HEK293 (cell line): ENCODE data around the gene RRAGC.
A peak's percentile ranks its signal among the peaks of the same experiment; 100 is the strongest.

Experiments used
- BCL11A ChIP-seq: fragments of 450-650 bp; formaldehyde crosslinking; IDR thresholded peaks from 2 replicates; pipeline ENCODE4 v1.5.1; 2016; ENCODE audit warnings: low read depth, missing biosample characterization, missing genetic modification characterization
- GLIS1 ChIP-seq: fragments of 450-650 bp; formaldehyde crosslinking; IDR thresholded peaks from 2 replicates; pipeline ENCODE4 v1.5.1; 2016; ENCODE audit warnings: missing biosample characterization, missing genetic modification characterization
- HOXD13 ChIP-seq: sonication (generic); formaldehyde crosslinking; IDR thresholded peaks from 2 replicates; pipeline ENCODE4 v1.8.0; 2022; ENCODE audit warnings: missing genetic modification reagents, borderline replicate concordance
- KLF10 ChIP-seq: fragments of 450-650 bp; IDR thresholded peaks from 2 replicates; pipeline ENCODE4 v1.5.1; 2018; ENCODE audit warnings: missing biosample characterization, mild to moderate bottlenecking, missing genetic modification characterization
- KLF9 ChIP-seq: fragments of 450-650 bp; formaldehyde crosslinking; IDR thresholded peaks from 2 replicates; pipeline ENCODE4 v1.5.1; 2016; ENCODE audit warnings: missing biosample characterization, missing genetic modification characterization, low read depth
- SCRT1 ChIP-seq: fragments of 450-650 bp; formaldehyde crosslinking; IDR thresholded peaks from 2 replicates; pipeline ENCODE4 v1.5.1; 2016; ENCODE audit warnings: missing biosample characterization, missing genetic modification characterization, borderline replicate concordance
- SETDB1 ChIP-seq: IDR thresholded peaks from one replicate; pipeline ENCODE4 v1.6.1; 2017; ENCODE audit warnings: mild to moderate bottlenecking, low read length, moderate library complexity, mixed read lengths; ENCODE audit not compliant: insufficient read length
- ZBTB8A ChIP-seq: fragments of 450-650 bp; formaldehyde crosslinking; IDR thresholded peaks from 2 replicates; pipeline ENCODE4 v1.5.1; 2016; ENCODE audit warnings: missing biosample characterization, missing genetic modification characterization
- ZFHX2 ChIP-seq: fragments of 450-650 bp; formaldehyde crosslinking; conservative IDR thresholded peaks from 2 replicates; pipeline ENCODE4 v1.5.1; 2016; ENCODE audit warnings: missing biosample characterization, missing genetic modification characterization
- ZNF121 ChIP-seq: fragments of 450-650 bp; formaldehyde crosslinking; IDR thresholded peaks from 2 replicates; pipeline ENCODE4 v1.5.1; 2016; ENCODE audit warnings: missing biosample characterization, missing genetic modification characterization
- ZNF248 ChIP-seq: fragments of 450-650 bp; formaldehyde crosslinking; IDR thresholded peaks from 2 replicates; pipeline ENCODE4 v1.5.1; 2017; ENCODE audit warnings: missing biosample characterization, missing genetic modification characterization
- ZNF514 ChIP-seq: fragments of 450-650 bp; formaldehyde crosslinking; IDR thresholded peaks from 2 replicates; pipeline ENCODE4 v1.5.1; 2016; ENCODE audit warnings: missing biosample characterization, missing genetic modification characterization
- ZNF530 ChIP-seq: fragments of 450-650 bp; formaldehyde crosslinking; IDR thresholded peaks from 2 replicates; pipeline ENCODE4 v1.5.1; 2016; ENCODE audit warnings: low read depth, missing biosample characterization, missing genetic modification characterization
- ZNF549 ChIP-seq: fragments of 450-650 bp; IDR thresholded peaks from 2 replicates; pipeline ENCODE4 v1.5.1; 2018; ENCODE audit warnings: missing biosample characterization, missing genetic modification characterization, mild to moderate bottlenecking, inconsistent platforms, moderate library complexity
- ZNF561 ChIP-seq: fragments of 450-650 bp; IDR thresholded peaks from 2 replicates; pipeline ENCODE4 v1.5.1; 2018; ENCODE audit warnings: missing biosample characterization, missing genetic modification characterization, borderline replicate concordance
- ZNF571 ChIP-seq: fragments of 450-650 bp; formaldehyde crosslinking; IDR thresholded peaks from 2 replicates; pipeline ENCODE4 v1.5.0; 2017; ENCODE audit warnings: missing biosample characterization, missing genetic modification characterization
- ZNF792 ChIP-seq: fragments of 450-650 bp; formaldehyde crosslinking; IDR thresholded peaks from 2 replicates; pipeline ENCODE4 v1.5.1; 2016; ENCODE audit warnings: missing biosample characterization, missing genetic modification characterization
- ZSCAN30 ChIP-seq: fragments of 450-650 bp; IDR thresholded peaks from 2 replicates; pipeline ENCODE4 v1.5.1; 2018; ENCODE audit warnings: missing biosample characterization, mild to moderate bottlenecking, missing genetic modification characterization, moderate library complexity
- ZXDB ChIP-seq: fragments of 450-650 bp; formaldehyde crosslinking; IDR thresholded peaks from 2 replicates; pipeline ENCODE4 v1.5.1; 2016; ENCODE audit warnings: missing biosample characterization, missing genetic modification characterization
- TF ChIP-seq, protein P1 (sequence below): fragments of 450-650 bp; IDR thresholded peaks from 2 replicates; pipeline ENCODE4 v1.5.1; 2018; ENCODE audit warnings: missing biosample characterization, missing genetic modification characterization
- TF ChIP-seq, protein P2 (sequence below): fragments of 450-650 bp; formaldehyde crosslinking; IDR thresholded peaks from 2 replicates; pipeline ENCODE4 v1.5.1; 2016; ENCODE audit warnings: missing biosample characterization, missing genetic modification characterization
- TF ChIP-seq, protein P3 (sequence below): fragments of 450-650 bp; formaldehyde crosslinking; IDR thresholded peaks from 2 replicates; pipeline ENCODE4 v1.5.1; 2016; ENCODE audit warnings: missing biosample characterization, missing genetic modification characterization
- TF ChIP-seq, protein P4 (sequence below): fragments of 450-650 bp; formaldehyde crosslinking; IDR thresholded peaks from 2 replicates; pipeline ENCODE4; 2016; ENCODE audit warnings: missing biosample characterization, missing genetic modification characterization
- TF ChIP-seq, protein P5 (sequence below): fragments of 450-650 bp; formaldehyde crosslinking; IDR thresholded peaks from 2 replicates; pipeline ENCODE4 v1.5.1; 2017; ENCODE audit warnings: missing biosample characterization, missing genetic modification characterization
- TF ChIP-seq, protein P6 (sequence below): fragments of 450-650 bp; formaldehyde crosslinking; optimal IDR thresholded peaks from 2 replicates; pipeline ENCODE3; 2016; ENCODE audit warnings: missing biosample characterization, mild to moderate bottlenecking, missing genetic modification characterization
- TF ChIP-seq, protein P7 (sequence below): fragments of 450-650 bp; formaldehyde crosslinking; IDR thresholded peaks from 2 replicates; pipeline ENCODE4 v1.5.1; 2016; ENCODE audit warnings: missing biosample characterization, missing genetic modification characterization, low read depth

RRAGC gene

DNA sequence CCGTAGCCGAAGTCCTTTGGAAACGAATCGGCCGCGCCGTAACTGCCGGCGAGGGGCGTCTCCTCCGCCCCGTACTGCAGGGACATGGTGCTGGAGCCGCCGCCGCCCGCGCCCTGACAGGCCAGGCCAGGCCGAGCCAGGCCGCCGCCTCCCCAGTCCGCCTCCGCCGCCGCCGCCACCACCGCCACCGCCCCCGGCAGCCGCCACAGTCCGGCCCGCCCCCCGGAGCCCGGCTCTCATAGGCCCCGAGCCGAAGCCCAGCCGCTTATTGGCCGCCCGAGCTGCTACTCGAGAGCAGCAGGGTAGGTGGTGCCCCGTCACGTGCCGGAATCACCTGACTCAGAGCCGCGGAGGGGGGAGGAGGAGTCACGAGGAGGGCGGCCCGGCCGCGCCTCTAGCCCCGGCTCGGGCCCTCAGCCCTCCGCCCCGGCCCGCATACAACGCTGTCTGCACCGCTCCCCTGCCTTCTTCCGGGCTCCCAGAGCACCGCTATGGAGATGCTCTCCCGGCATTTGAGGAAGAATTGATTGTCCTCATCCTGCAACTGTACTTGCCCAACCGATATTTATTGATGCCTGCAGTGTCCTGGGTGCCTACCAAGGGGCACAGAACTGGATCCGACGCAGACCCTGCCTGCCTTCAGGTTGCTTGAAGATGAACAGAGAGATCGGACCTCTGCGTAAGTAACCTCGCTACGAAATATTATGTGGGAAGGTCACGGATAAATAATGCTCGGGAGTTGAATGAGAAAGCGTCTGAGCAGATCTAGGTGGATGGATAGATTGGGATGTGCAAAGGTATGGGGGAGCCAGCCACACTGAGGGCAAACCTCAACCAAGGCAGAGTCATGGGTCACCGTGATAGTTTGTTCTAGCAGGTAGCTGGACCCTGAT lies at the start of gene RRAGC (continued):
- TF ChIP-seq, protein P1, sequence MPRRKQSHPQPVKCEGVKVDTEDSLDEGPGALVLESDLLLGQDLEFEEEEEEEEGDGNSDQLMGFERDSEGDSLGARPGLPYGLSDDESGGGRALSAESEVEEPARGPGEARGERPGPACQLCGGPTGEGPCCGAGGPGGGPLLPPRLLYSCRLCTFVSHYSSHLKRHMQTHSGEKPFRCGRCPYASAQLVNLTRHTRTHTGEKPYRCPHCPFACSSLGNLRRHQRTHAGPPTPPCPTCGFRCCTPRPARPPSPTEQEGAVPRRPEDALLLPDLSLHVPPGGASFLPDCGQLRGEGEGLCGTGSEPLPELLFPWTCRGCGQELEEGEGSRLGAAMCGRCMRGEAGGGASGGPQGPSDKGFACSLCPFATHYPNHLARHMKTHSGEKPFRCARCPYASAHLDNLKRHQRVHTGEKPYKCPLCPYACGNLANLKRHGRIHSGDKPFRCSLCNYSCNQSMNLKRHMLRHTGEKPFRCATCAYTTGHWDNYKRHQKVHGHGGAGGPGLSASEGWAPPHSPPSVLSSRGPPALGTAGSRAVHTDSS (tag by site-specific recombination) = peak; percentile 61; the same call in 1 of the 2 replicates
- TF ChIP-seq ZNF248 (tag by site-specific recombination) (no peak), SETDB1 (no peak), KLF10 (peak; percentile 97), ZNF549 (tag by site-specific recombination) (no peak), ZNF571 (tag by site-specific recombination) (no peak), ZNF792 (tag by site-specific recombination) (no peak), ZSCAN30 (tag by site-specific recombination) (0 out of 2 replicates have a peak, but pooled peaks have one; percentile 39), HOXD13 (no peak), ZNF530 (tag by site-specific recombination) (no peak), GLIS1 (peak; percentile 71; the same call in 1 of the 2 replicates), ZNF121 (tag by site-specific recombination) (no peak), KLF9 (peak; percentile 95), SCRT1 (tag by site-specific recombination) (no peak), ZFHX2 (tag by site-specific recombination) (peak; percentile 86), ZNF514 (tag by site-specific recombination) (no peak), BCL11A (tag by site-specific recombination) (peak; percentile 15; the same call in 1 of the 2 replicates), ZNF561 (tag by site-specific recombination) (peak; percentile 74; the same call in 1 of the 2 replicates), ZXDB (tag by site-specific recombination) (peak; percentile 81), ZBTB8A (tag by site-specific recombination) (peak; percentile 97)
- TF ChIP-seq, protein P2, sequence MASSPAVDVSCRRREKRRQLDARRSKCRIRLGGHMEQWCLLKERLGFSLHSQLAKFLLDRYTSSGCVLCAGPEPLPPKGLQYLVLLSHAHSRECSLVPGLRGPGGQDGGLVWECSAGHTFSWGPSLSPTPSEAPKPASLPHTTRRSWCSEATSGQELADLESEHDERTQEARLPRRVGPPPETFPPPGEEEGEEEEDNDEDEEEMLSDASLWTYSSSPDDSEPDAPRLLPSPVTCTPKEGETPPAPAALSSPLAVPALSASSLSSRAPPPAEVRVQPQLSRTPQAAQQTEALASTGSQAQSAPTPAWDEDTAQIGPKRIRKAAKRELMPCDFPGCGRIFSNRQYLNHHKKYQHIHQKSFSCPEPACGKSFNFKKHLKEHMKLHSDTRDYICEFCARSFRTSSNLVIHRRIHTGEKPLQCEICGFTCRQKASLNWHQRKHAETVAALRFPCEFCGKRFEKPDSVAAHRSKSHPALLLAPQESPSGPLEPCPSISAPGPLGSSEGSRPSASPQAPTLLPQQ (tag by site-specific recombination) = 0 out of 2 replicates have a peak, but pooled peaks have one; percentile 28
- TF ChIP-seq, protein P3, sequence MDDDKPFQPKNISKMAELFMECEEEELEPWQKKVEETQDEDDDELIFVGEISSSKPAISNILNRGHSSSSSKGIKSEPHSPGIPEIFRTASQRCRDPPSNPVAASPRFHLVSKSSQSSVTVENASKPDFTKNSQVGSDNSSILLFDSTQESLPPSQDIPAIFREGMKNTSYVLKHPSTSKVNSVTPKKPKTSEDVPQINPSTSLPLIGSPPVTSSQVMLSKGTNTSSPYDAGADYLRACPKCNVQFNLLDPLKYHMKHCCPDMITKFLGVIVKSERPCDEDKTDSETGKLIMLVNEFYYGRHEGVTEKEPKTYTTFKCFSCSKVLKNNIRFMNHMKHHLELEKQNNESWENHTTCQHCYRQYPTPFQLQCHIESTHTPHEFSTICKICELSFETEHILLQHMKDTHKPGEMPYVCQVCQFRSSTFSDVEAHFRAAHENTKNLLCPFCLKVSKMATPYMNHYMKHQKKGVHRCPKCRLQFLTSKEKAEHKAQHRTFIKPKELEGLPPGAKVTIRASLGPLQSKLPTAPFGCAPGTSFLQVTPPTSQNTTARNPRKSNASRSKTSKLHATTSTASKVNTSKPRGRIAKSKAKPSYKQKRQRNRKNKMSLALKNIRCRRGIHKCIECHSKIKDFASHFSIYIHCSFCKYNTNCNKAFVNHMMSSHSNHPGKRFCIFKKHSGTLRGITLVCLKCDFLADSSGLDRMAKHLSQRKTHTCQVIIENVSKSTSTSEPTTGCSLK (tag by site-specific recombination) = no peak
- TF ChIP-seq, protein P4, sequence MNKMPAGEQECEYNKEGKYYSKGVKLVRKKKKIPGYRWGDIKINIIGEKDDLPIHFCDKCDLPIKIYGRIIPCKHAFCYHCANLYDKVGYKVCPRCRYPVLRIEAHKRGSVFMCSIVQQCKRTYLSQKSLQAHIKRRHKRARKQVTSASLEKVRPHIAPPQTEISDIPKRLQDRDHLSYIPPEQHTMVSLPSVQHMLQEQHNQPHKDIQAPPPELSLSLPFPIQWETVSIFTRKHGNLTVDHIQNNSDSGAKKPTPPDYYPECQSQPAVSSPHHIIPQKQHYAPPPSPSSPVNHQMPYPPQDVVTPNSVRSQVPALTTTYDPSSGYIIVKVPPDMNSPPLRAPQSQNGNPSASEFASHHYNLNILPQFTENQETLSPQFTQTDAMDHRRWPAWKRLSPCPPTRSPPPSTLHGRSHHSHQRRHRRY = no peak
- TF ChIP-seq, protein P5, sequence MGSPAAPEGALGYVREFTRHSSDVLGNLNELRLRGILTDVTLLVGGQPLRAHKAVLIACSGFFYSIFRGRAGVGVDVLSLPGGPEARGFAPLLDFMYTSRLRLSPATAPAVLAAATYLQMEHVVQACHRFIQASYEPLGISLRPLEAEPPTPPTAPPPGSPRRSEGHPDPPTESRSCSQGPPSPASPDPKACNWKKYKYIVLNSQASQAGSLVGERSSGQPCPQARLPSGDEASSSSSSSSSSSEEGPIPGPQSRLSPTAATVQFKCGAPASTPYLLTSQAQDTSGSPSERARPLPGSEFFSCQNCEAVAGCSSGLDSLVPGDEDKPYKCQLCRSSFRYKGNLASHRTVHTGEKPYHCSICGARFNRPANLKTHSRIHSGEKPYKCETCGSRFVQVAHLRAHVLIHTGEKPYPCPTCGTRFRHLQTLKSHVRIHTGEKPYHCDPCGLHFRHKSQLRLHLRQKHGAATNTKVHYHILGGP = no peak
- TF ChIP-seq, protein P6, sequence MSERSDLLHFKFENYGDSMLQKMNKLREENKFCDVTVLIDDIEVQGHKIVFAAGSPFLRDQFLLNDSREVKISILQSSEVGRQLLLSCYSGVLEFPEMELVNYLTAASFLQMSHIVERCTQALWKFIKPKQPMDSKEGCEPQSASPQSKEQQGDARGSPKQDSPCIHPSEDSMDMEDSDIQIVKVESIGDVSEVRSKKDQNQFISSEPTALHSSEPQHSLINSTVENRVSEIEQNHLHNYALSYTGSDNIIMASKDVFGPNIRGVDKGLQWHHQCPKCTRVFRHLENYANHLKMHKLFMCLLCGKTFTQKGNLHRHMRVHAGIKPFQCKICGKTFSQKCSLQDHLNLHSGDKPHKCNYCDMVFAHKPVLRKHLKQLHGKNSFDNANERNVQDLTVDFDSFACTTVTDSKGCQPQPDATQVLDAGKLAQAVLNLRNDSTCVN = peak; percentile 40
- TF ChIP-seq, protein P7, sequence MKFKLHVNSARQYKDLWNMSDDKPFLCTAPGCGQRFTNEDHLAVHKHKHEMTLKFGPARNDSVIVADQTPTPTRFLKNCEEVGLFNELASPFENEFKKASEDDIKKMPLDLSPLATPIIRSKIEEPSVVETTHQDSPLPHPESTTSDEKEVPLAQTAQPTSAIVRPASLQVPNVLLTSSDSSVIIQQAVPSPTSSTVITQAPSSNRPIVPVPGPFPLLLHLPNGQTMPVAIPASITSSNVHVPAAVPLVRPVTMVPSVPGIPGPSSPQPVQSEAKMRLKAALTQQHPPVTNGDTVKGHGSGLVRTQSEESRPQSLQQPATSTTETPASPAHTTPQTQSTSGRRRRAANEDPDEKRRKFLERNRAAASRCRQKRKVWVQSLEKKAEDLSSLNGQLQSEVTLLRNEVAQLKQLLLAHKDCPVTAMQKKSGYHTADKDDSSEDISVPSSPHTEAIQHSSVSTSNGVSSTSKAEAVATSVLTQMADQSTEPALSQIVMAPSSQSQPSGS (tag by site-specific recombination) = no peak
